GM12864 (cell line): Measurements from ENCODE around the gene CADPS2.

Experiments used
- DNase-seq: peaks from one replicate; pipeline ENCODE4 v3.0.0-alpha.2; 2011; ENCODE audit warnings: low read depth
- H3K4me3 ChIP-seq: 2 replicates; pipeline ENCODE4 v1.5.1; 2011; ENCODE audit warnings: mild to moderate bottlenecking, low read depth, low read length, control low read depth
- CTCF ChIP-seq: IDR thresholded peaks from 2 replicates; pipeline ENCODE4 v1.5.1; 2011; ENCODE audit warnings: low read depth, mild to moderate bottlenecking, moderate library complexity, low read length, control low read depth, inconsistent platforms; ENCODE audit errors: missing control alignments

The CADPS2 gene

GRCh38 chr7:122674502-122674901 lies 211.8 kb downstream of the CADPS2 start:
- TF ChIP-seq CTCF: no peak

GRCh38 chr7:122673951-122674350 lies 212.3 kb downstream of the CADPS2 start:
- H3K4me3 ChIP-seq: no peak overlapping the region
- no peak for TF ChIP-seq CTCF
- DNase-seq: no peak

More at GRCh38 chr7:122674502-122674901, 211.8 kb downstream of the CADPS2 start:
- no peak overlapping the region for H3K4me3 ChIP-seq
- DNase-seq: no peak

- TF ChIP-seq CTCF: no peak
- no peak for DNase-seq
These were observed 213.7 kb downstream of the CADPS2 start for GRCh38 chr7:122672536-122672935.

GRCh38 chr7:122663733-122664132 lies 222.5 kb downstream of the CADPS2 start:
- no peak for DNase-seq
- TF ChIP-seq CTCF: no peak

More at GRCh38 chr7:122672536-122672935, 213.7 kb downstream of the CADPS2 start:
- no peak overlapping the region for H3K4me3 ChIP-seq

GRCh38 chr7:122658856-122659255 lies 227.4 kb downstream of the CADPS2 start:
- TF ChIP-seq CTCF: no peak

More at GRCh38 chr7:122663733-122664132, 222.5 kb downstream of the CADPS2 start:
- H3K4me3 ChIP-seq: no peak overlapping the region

GRCh38 chr7:122653685-122654084 lies 232.6 kb downstream of the CADPS2 start:
- no peak for TF ChIP-seq CTCF
- no peak for DNase-seq
- no peak overlapping the region for H3K4me3 ChIP-seq

More at GRCh38 chr7:122658856-122659255, 227.4 kb downstream of the CADPS2 start:
- H3K4me3 ChIP-seq: no peak overlapping the region
- no peak for DNase-seq

GRCh38 chr7:122652876-122653275 lies 233.4 kb downstream of the CADPS2 start:
- no peak for TF ChIP-seq CTCF
- H3K4me3 ChIP-seq: no peak overlapping the region
- DNase-seq: no peak
